GM23338 (cell line): ENCODE results near the gene SOS2. TPM values are rescaled to one million over a fixed set of nuclear protein-coding genes. Genes with fewer than 3 reads are reported as not detected.

Experiments
- polyA plus RNA-seq: library from polyadenylated mRNA; unstranded; fragments of >200 nt; fragmentation: Nextera tagmentation; extraction: Ambion mirVana; gene quantifications from 2 replicates; pipeline ENCODE4 v1.2.1, GENCODE V29; 2016
- small RNA-seq: library from RNA; depleted of rRNA; stranded (forward); fragments of <200 nt; gene quantifications from one replicate; pipeline ENCODE3, GENCODE V24; 2014; ENCODE audit warnings: low replicate concordance
- total RNA-seq: library from RNA; depleted of rRNA; stranded (reverse); fragments of >200 nt; shearing (Covaris generic); gene quantifications from 2 replicates; pipeline ENCODE4 v1.2.3, GENCODE V29; 2014; rRNA removed

SOS2 gene
- total and polyA plus RNA-seq, 2 experiments from 2014 or later, result 3.5 to 11.4 TPM

Small RNA genes lying within 50 kb of the gene (small RNA-seq; reads per million reads assigned to genes)
- not detected for gene RF00019

Other genes with a start within 250 kb of the SOS2 start
- gene VCPKMT, start 115.0 kb downstream of the SOS2 start, total RNA-seq, result 8.0 and 12.3 TPM in 2 replicates
- 12.6 and 15.8 TPM in 2 replicates for gene VCPKMT, start 115.0 kb downstream of the SOS2 start, polyA plus RNA-seq
- 22.0 and 28.5 TPM in 2 replicates for gene L2HGDH, start 80.7 kb upstream of the SOS2 start, total RNA-seq
- gene L2HGDH, start 80.7 kb upstream of the SOS2 start, polyA plus RNA-seq, result 12.3 and 13.5 TPM in 2 replicates
- gene DMAC2L, start 80.7 kb upstream of the SOS2 start, total RNA-seq, result 9.5 and 22.5 TPM in 2 replicates
- 30.8 and 33.8 TPM in 2 replicates for gene DMAC2L, start 80.7 kb upstream of the SOS2 start, polyA plus RNA-seq
- 0.19 and 0.52 TPM in 2 replicates for gene CDKL1, start 165.3 kb upstream of the SOS2 start, total RNA-seq
- gene CDKL1, start 165.3 kb upstream of the SOS2 start, polyA plus RNA-seq, result 0.52 and 0.56 TPM in 2 replicates